MM.1S (cell line): ENCODE results near the gene ARHGEF6.
A peak's percentile ranks its signal among the peaks of the same experiment; 100 is the strongest.

ENCODE experiments used
- DNase-seq: peaks from one replicate; pipeline ENCODE4 v3.0.0-alpha.2; 2015
- H2AFZ ChIP-seq: fragments of 300-600 bp; sonication (generic); 2 replicates; pipeline ENCODE4 v1.6.0; 2016; ENCODE audit warnings: antibody characterized with exemption, low read length
- H3F3A ChIP-seq: fragments of 300-600 bp; sonication (generic); 2 replicates; pipeline ENCODE4 v1.6.1; 2016; ENCODE audit warnings: mild to moderate bottlenecking, antibody characterized with exemption, low read length, moderate library complexity, mixed read lengths; ENCODE audit not compliant: insufficient read depth
- H3K27ac ChIP-seq: fragments of 300-600 bp; sonication (generic); 2 replicates; pipeline ENCODE4 v1.5.1; 2016; ENCODE audit warnings: mild to moderate bottlenecking, low read length
- H3K27me3 ChIP-seq: fragments of 300-600 bp; sonication (generic); replicated peaks from 2 replicates; pipeline ENCODE4 v1.6.0; 2016; ENCODE audit warnings: low read length; ENCODE audit not compliant: insufficient read depth
- H3K36me3 ChIP-seq: fragments of 300-600 bp; sonication (generic); replicated peaks from 2 replicates; pipeline ENCODE4 v1.6.1; 2016; ENCODE audit warnings: mild to moderate bottlenecking, low read length, mixed read lengths; ENCODE audit not compliant: insufficient read depth
- H3K4me1 ChIP-seq: fragments of 300-600 bp; sonication (generic); 2 replicates; pipeline ENCODE4 v1.6.1; 2016; ENCODE audit warnings: low read length, mixed read lengths
- H3K4me2 ChIP-seq: fragments of 300-600 bp; sonication (generic); 2 replicates; pipeline ENCODE4 v1.6.0; 2016; ENCODE audit warnings: low read depth, low read length
- H3K4me3 ChIP-seq: fragments of 300-600 bp; sonication (generic); 2 replicates; pipeline ENCODE4 v1.5.1; 2016; ENCODE audit warnings: low read length, mixed read lengths
- H3K79me2 ChIP-seq: fragments of 300-600 bp; sonication (generic); 2 replicates; pipeline ENCODE4 v1.6.1; 2016; ENCODE audit warnings: mixed run types, low read length, mixed read lengths
- H3K9ac ChIP-seq: fragments of 300-600 bp; sonication (generic); 2 replicates; pipeline ENCODE4 v1.6.1; 2016; ENCODE audit warnings: low read length, mixed read lengths
- H3K9me2 ChIP-seq: fragments of 300-600 bp; sonication (generic); replicated peaks from 2 replicates; pipeline ENCODE4 v1.6.1; 2016; ENCODE audit warnings: mild to moderate bottlenecking, low read length, mixed read lengths; ENCODE audit not compliant: insufficient read depth
- H3K9me3 ChIP-seq: fragments of 300-600 bp; sonication (generic); replicated peaks from 2 replicates; pipeline ENCODE4 v1.6.1; 2016; ENCODE audit warnings: mild to moderate bottlenecking, low read length, mixed read lengths; ENCODE audit not compliant: insufficient read depth
- H4K20me1 ChIP-seq: fragments of 300-600 bp; sonication (generic); 2 replicates; pipeline ENCODE4 v1.6.1; 2016; ENCODE audit warnings: mild to moderate bottlenecking, low read length, moderate library complexity, mixed read lengths; ENCODE audit not compliant: insufficient read depth
- EZH2 ChIP-seq: fragments of 300-600 bp; sonication (generic); optimal IDR thresholded peaks from 2 replicates; pipeline ENCODE3; 2017; ENCODE audit warnings: low read depth, mild to moderate bottlenecking, antibody characterized with exemption, low read length, mixed read lengths
- EZH2phosphoT487 ChIP-seq: fragments of 300-600 bp; sonication (generic); IDR thresholded peaks from 2 replicates; pipeline ENCODE4 v1.6.1; 2018; ENCODE audit warnings: antibody characterized with exemption, low read length
- TF ChIP-seq, protein P1 (sequence below): fragments of 300-600 bp; sonication (generic); IDR thresholded peaks from 2 replicates; pipeline ENCODE4 v1.5.1; 2016; ENCODE audit warnings: antibody characterized with exemption, low read length, mixed read lengths

Gene ARHGEF6

DNA sequence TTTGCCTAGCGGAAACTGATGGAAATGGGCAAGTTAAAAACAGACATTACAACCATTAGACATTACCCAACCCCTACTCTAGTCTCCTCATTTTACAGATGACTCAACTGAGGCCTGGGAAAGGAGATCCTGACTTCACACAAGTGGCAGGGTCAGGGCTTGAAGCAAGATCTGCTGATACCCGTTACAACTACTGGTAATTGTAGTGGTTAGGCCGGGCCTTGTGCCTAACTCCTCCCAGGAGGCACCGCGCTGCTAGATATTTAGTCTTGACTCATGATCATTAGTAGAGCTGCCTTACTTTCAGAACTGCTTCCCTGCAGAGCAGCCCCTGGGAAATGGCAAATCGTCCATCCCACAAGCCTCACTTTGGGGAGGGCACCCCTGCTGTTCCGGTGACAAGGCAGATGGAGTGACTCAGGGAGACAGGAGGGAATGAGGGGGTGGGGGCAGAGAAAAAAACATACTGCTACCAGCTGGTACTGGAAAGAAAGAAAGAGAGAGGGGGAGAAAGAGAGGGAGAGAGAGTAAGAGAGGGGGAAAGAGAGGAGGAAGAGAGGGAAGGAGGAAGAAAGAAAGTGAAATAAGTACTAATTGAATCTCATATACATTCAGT lies 12.2 kb downstream of the ARHGEF6 start:
- Histone ChIP-seq H3K9ac (no peak overlapping the region), H3K27me3 (no peaks in the 10 kb centered on the region), H3K4me3 (no peak overlapping the region), H3K9me2 (no peaks in the 10 kb centered on the region), H3F3A (no peaks in the 10 kb centered on the region), H4K20me1 (no peaks in the 10 kb centered on the region), H3K79me2 (no peaks in the 10 kb centered on the region), H3K9me3 (no peaks in the 10 kb centered on the region), H3K4me1 (no peaks in the 10 kb centered on the region), H2AFZ (no peak overlapping the region), H3K4me2 (no peak overlapping the region; the same call in 1 of the 2 replicates), H3K36me3 (no peaks in the 10 kb centered on the region), H3K27ac (no peak overlapping the region)
- no peak for DNase-seq
- TF ChIP-seq EZH2phosphoT487 (no peak), EZH2 (no peak)
- TF ChIP-seq, protein P1, sequence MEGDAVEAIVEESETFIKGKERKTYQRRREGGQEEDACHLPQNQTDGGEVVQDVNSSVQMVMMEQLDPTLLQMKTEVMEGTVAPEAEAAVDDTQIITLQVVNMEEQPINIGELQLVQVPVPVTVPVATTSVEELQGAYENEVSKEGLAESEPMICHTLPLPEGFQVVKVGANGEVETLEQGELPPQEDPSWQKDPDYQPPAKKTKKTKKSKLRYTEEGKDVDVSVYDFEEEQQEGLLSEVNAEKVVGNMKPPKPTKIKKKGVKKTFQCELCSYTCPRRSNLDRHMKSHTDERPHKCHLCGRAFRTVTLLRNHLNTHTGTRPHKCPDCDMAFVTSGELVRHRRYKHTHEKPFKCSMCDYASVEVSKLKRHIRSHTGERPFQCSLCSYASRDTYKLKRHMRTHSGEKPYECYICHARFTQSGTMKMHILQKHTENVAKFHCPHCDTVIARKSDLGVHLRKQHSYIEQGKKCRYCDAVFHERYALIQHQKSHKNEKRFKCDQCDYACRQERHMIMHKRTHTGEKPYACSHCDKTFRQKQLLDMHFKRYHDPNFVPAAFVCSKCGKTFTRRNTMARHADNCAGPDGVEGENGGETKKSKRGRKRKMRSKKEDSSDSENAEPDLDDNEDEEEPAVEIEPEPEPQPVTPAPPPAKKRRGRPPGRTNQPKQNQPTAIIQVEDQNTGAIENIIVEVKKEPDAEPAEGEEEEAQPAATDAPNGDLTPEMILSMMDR: no peak

DNA sequence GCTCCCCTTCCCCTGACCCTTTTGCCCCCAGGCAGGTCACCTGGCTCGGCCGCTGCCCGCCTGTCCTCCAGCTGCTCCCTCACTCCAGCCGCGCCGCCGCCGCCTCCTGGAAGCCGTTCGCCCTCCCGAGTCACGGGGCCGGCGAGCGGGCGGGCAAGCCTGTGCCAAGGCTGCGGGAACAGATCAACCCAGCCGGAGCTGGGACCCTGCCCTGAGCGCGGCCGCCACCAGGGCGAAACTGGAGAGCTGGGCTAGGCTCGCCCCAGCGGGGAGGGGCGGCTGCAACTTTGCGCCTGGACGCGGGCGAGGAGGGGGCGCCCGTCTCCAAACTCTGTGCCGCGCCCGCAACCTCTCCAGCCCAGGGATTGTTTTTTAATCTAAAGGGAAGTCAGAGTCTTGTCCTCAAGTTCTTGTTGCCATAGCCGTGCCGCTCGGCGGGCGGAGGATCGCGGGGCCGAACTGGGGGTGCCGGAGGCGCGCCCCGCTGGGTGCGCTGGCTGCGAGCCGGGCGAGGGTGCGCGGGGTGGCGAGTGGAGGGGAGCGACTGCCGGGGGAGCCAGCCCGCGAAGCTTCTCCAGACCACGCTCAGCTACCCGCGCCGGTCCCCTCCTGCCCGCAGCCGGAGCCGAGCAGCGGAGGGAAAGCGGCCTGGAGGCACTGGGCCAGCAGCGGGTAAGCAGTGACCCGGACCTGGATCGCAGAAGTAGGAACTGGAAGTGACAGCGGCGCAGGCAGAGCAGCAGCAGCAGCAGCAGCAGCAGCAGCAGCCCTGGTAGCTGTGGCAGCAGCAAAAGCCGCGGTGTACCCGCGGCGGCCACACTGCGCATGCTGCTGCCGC lies 13.4 kb downstream of the ARHGEF6 start:
- Histone ChIP-seq H3K9me3 (no peaks in the 10 kb centered on the region), H3K79me2 (no peaks in the 10 kb centered on the region), H2AFZ (peak overlapping the region; percentile 75), H3K4me1 (no peaks in the 10 kb centered on the region), H4K20me1 (no peaks in the 10 kb centered on the region), H3K36me3 (no peaks in the 10 kb centered on the region), H3K4me3 (peak overlapping the region; percentile 60), H3K27ac (no peak overlapping the region), H3K9ac (peak overlapping the region; percentile 58), H3F3A (no peaks in the 10 kb centered on the region), H3K27me3 (no peaks in the 10 kb centered on the region), H3K9me2 (no peaks in the 10 kb centered on the region), H3K4me2 (peak overlapping the region; percentile 71)
- DNase-seq: peak; percentile 68
- no peak for TF ChIP-seq EZH2
- TF ChIP-seq, protein P1: peak; percentile 36
- no peak for TF ChIP-seq EZH2phosphoT487

DNA sequence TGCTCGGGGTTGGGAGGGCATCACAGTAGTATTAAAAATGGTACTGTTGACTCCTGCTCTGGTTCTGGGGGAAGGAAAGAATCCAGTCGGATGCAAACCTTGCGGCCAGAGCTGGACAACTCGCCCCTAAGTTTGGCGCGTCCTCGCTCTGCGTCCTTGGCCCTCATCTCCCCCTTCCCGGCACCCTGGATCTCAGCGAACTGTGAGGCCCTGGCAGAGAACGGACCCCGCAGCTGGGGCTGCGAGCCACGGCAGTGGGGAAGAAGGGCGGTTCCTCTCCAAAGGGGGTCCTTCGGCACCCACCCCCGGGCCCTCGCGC lies 14.0 kb downstream of the ARHGEF6 start:
- no peak for DNase-seq
- H3K9ac ChIP-seq: peak overlapping the region; percentile 58; the same call in 1 of the 2 replicates
- TF ChIP-seq EZH2phosphoT487: no peak
- TF ChIP-seq, protein P1: no peak
- TF ChIP-seq EZH2: no peak
- no peaks in the 10 kb centered on the region for H3K9me2 ChIP-seq
- no peaks in the 10 kb centered on the region for H3K36me3 ChIP-seq
- no peaks in the 10 kb centered on the region for H3K4me1 ChIP-seq
- peak overlapping the region; percentile 75 for H2AFZ ChIP-seq
- no peaks in the 10 kb centered on the region for H3K79me2 ChIP-seq
- no peaks in the 10 kb centered on the region for H4K20me1 ChIP-seq
- H3K4me2 ChIP-seq: peak overlapping the region; percentile 71
- H3F3A ChIP-seq: no peaks in the 10 kb centered on the region
- H3K27me3 ChIP-seq: no peaks in the 10 kb centered on the region
- H3K4me3 ChIP-seq: peak overlapping the region; percentile 60
- no peak overlapping the region for H3K27ac ChIP-seq
- no peaks in the 10 kb centered on the region for H3K9me3 ChIP-seq
